HL-60 (cell line): ENCODE measurements around the gene ZNF507.

Source experiments
- POLR2AphosphoS5 ChIP-seq: IDR thresholded peaks from 2 replicates; pipeline ENCODE4 v1.6.1; 2012; ENCODE audit warnings: low read depth
- TF ChIP-seq, protein P1 (sequence below): IDR thresholded peaks from 2 replicates; pipeline ENCODE4 v1.6.1; 2012; ENCODE audit warnings: low read depth; ENCODE audit not compliant: insufficient replicate concordance

DNA sequence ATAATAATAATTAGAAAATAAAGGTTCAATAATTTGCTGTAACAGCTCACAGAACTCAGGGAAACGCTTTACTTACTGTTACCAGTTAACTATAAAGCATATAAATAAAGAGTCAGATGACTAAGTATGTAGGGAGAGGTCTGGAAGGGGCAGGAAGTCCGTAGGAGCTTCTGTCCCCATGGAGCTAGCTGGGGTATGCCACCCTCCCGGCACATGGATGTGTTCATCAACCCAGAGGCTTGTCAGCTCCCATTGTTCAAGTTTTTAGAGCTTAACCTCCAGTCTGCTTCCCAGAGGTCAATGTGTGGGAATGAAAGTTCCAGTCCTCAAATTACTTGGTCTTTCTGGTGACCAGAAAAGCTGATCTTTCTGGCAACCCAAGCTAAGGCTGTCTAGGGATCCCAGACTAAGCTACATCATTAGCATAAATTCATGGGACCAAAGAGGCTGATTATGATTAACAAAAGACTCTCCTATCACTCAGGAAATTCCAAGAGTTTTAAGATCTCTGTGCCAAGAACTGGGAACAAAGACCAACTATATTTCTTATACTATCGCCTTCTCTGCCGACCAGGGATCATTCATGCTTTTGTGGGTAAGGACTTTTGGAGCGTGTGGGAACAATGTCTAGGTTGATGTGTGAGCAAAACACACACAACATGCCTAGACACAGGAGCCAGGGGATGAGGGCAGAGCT lies 31.7 kb upstream of the ZNF507 start:
- TF ChIP-seq, protein P1, sequence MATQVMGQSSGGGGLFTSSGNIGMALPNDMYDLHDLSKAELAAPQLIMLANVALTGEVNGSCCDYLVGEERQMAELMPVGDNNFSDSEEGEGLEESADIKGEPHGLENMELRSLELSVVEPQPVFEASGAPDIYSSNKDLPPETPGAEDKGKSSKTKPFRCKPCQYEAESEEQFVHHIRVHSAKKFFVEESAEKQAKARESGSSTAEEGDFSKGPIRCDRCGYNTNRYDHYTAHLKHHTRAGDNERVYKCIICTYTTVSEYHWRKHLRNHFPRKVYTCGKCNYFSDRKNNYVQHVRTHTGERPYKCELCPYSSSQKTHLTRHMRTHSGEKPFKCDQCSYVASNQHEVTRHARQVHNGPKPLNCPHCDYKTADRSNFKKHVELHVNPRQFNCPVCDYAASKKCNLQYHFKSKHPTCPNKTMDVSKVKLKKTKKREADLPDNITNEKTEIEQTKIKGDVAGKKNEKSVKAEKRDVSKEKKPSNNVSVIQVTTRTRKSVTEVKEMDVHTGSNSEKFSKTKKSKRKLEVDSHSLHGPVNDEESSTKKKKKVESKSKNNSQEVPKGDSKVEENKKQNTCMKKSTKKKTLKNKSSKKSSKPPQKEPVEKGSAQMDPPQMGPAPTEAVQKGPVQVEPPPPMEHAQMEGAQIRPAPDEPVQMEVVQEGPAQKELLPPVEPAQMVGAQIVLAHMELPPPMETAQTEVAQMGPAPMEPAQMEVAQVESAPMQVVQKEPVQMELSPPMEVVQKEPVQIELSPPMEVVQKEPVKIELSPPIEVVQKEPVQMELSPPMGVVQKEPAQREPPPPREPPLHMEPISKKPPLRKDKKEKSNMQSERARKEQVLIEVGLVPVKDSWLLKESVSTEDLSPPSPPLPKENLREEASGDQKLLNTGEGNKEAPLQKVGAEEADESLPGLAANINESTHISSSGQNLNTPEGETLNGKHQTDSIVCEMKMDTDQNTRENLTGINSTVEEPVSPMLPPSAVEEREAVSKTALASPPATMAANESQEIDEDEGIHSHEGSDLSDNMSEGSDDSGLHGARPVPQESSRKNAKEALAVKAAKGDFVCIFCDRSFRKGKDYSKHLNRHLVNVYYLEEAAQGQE, result no peak
- no peak for TF ChIP-seq POLR2AphosphoS5
